Hepatocyte (in vitro differentiated cells): ENCODE data around the gene SND1. TPM values are rescaled to one million over a fixed set of nuclear protein-coding genes. Genes with fewer than 3 reads are reported as not detected.
A peak's percentile ranks its signal among the peaks of the same experiment; 100 is the strongest.

Source experiments
- DNase-seq: peaks from one replicate; pipeline ENCODE4 v3.0.0-alpha.2; 2016; ENCODE audit warnings: low spot score
- H2AFZ ChIP-seq: fragments of 200-600 bp; sonication (generic); 2 replicates; pipeline ENCODE4 v1.6.0; 2016; ENCODE audit warnings: antibody characterized with exemption, mild to moderate bottlenecking
- H3K27ac ChIP-seq: fragments of 200-600 bp; sonication (generic); 2 replicates; pipeline ENCODE4 v1.5.1; 2016; ENCODE audit warnings: mild to moderate bottlenecking
- H3K27me3 ChIP-seq: fragments of 200-600 bp; sonication (generic); 2 replicates; pipeline ENCODE4 v1.6.1; 2016
- H3K36me3 ChIP-seq: fragments of 200-600 bp; sonication (generic); replicated peaks from 2 replicates; pipeline ENCODE4 v1.5.1; 2016; ENCODE audit warnings: low read depth; ENCODE audit not compliant: insufficient read depth
- H3K4me1 ChIP-seq: fragments of 200-600 bp; sonication (generic); 2 replicates; pipeline ENCODE4 v1.5.1; 2016; ENCODE audit warnings: mild to moderate bottlenecking, moderate library complexity; ENCODE audit not compliant: insufficient read depth
- H3K4me2 ChIP-seq: fragments of 200-600 bp; sonication (generic); 2 replicates; pipeline ENCODE4 v1.6.0; 2016
- H3K4me3 ChIP-seq: fragments of 200-600 bp; sonication (generic); 2 replicates; pipeline ENCODE4 v1.5.1; 2016; ENCODE audit warnings: mild to moderate bottlenecking
- H3K79me2 ChIP-seq: fragments of 200-600 bp; sonication (generic); 2 replicates; pipeline ENCODE4 v1.6.0; 2017; ENCODE audit warnings: mild to moderate bottlenecking
- H3K9me2 ChIP-seq: fragments of 200-600 bp; sonication (generic); replicated peaks from 2 replicates; pipeline ENCODE4 v1.6.0; 2017; ENCODE audit warnings: mild to moderate bottlenecking; ENCODE audit not compliant: insufficient read depth
- H3K9me3 ChIP-seq: fragments of 200-600 bp; sonication (generic); 2 replicates; pipeline ENCODE4 v1.5.1; 2016; ENCODE audit warnings: low read depth, mild to moderate bottlenecking
- H4K20me1 ChIP-seq: fragments of 200-600 bp; sonication (generic); 2 replicates; pipeline ENCODE4 v1.6.0; 2016; ENCODE audit warnings: mild to moderate bottlenecking; ENCODE audit not compliant: insufficient read depth, poor library complexity, severe bottlenecking
- CTCF ChIP-seq: fragments of 200-600 bp; sonication (generic); IDR thresholded peaks from 2 replicates; pipeline ENCODE4 v1.5.1; 2016; ENCODE audit warnings: antibody characterized with exemption, mild to moderate bottlenecking; ENCODE audit not compliant: poor library complexity
- EZH2 ChIP-seq: fragments of 200-600 bp; sonication (generic); IDR thresholded peaks from 2 replicates; pipeline ENCODE4 v1.6.1; 2016; ENCODE audit warnings: antibody characterized with exemption, mild to moderate bottlenecking, borderline replicate concordance
- EZH2phosphoT487 ChIP-seq: fragments of 200-600 bp; sonication (generic); IDR thresholded peaks from one replicate; pipeline ENCODE4 v1.6.1; 2018; ENCODE audit warnings: antibody characterized with exemption, mild to moderate bottlenecking, low read depth, moderate library complexity; ENCODE audit not compliant: unreplicated experiment, severe bottlenecking
- WGBS: methylation state at CpG from one replicate; pipeline ENCODE4 v1.1.6; 2016; ENCODE audit warnings: low lambda C conversion rate; ENCODE audit errors: missing lambda C conversion rate; 5-methylcytosine and 5-hydroxymethylcytosine counted together
- polyA plus RNA-seq: library from polyadenylated mRNA; unstranded; fragments of >200 nt; fragmentation: Nextera tagmentation; extraction: Ambion mirVana; gene quantifications from 2 replicates; pipeline ENCODE4 v1.2.1, GENCODE V29; 2016
- total RNA-seq: library from RNA; depleted of rRNA; stranded (reverse); fragments of >200 nt; gene quantifications from 2 replicates; pipeline ENCODE4 v1.2.3, GENCODE V29; 2014

SND1 gene
- total and polyA plus RNA-seq, 2 experiments from 2014 or later = 141 to 200 TPM

- Histone ChIP-seq H3K27me3 (no peaks in the 10 kb centered on the region), H3K4me1 (no peaks in the 10 kb centered on the region), H3K9me2 (no peaks in the 10 kb centered on the region), H4K20me1 (no peaks in the 10 kb centered on the region), H3K4me3 (no peak overlapping the region), H3K4me2 (peak overlapping the region; percentile 40), H3K27ac (no peak overlapping the region), H3K9me3 (no peaks in the 10 kb centered on the region), H3K36me3 (no peaks in the 10 kb centered on the region), H2AFZ (no peak overlapping the region), H3K79me2 (no peaks in the 10 kb centered on the region)
- 16% methylated on average over 5 of the region's 5 CpGs for WGBS
- TF ChIP-seq EZH2phosphoT487 (no peak), CTCF (peak; percentile 45)
- peak; percentile 43 for DNase-seq
These were observed 22.6 kb upstream of the SND1 start for GRCh38 chr7:127629268-127629854.

GRCh38 chr7:127632276-127632910 lies 19.6 kb upstream of the SND1 start:
- no peaks in the 10 kb centered on the region for H3K4me1 ChIP-seq
- no peaks in the 10 kb centered on the region for H3K36me3 ChIP-seq
- 77% methylated on average over 7 of the region's 7 CpGs for WGBS
- H3K4me3 ChIP-seq = no peak overlapping the region
- H3K4me2 ChIP-seq = no peak overlapping the region
- H3K9me3 ChIP-seq = no peaks in the 10 kb centered on the region
- no peak for DNase-seq
- H2AFZ ChIP-seq = no peak overlapping the region
- no peaks in the 10 kb centered on the region for H3K9me2 ChIP-seq
- no peak overlapping the region for H3K27ac ChIP-seq
- H4K20me1 ChIP-seq = no peaks in the 10 kb centered on the region
- no peaks in the 10 kb centered on the region for H3K79me2 ChIP-seq
- no peaks in the 10 kb centered on the region for H3K27me3 ChIP-seq
- TF ChIP-seq EZH2 = no peak
- TF ChIP-seq CTCF = no peak
- no peak for TF ChIP-seq EZH2phosphoT487

GRCh38 chr7:127635659-127636285 lies 16.2 kb upstream of the SND1 start:
- DNase-seq = no peak
- H3K27ac ChIP-seq = no peak overlapping the region

More at GRCh38 chr7:127635659-127636285, 16.2 kb upstream of the SND1 start:
- Histone ChIP-seq H3K4me3 (no peak overlapping the region), H3K9me3 (no peaks in the 10 kb centered on the region), H3K4me2 (no peak overlapping the region), H4K20me1 (no peaks in the 10 kb centered on the region), H3K4me1 (no peaks in the 10 kb centered on the region), H3K9me2 (no peaks in the 10 kb centered on the region), H3K36me3 (no peaks in the 10 kb centered on the region), H3K27me3 (no peaks in the 10 kb centered on the region), H3K79me2 (no peaks in the 10 kb centered on the region), H2AFZ (no peak overlapping the region)
- 63% methylated on average over 3 of the region's 3 CpGs for WGBS
- TF ChIP-seq CTCF = no peak
- TF ChIP-seq EZH2phosphoT487 = no peak
- TF ChIP-seq EZH2 = no peak
